HEK293T (cell line): ENCODE results near the gene TBL1X.

Experiments
- ARNT ChIP-seq: fragments of 450-650 bp; IDR thresholded peaks from 2 replicates; pipeline ENCODE4 v1.6.1; 2017; ENCODE audit warnings: mild to moderate bottlenecking
- BHLHE40 ChIP-seq: fragments of 450-650 bp; IDR thresholded peaks from 2 replicates; pipeline ENCODE4 v1.6.1; 2016; ENCODE audit warnings: mild to moderate bottlenecking, moderate library complexity, borderline replicate concordance
- ELF4 ChIP-seq: fragments of 450-650 bp; IDR thresholded peaks from 2 replicates; pipeline ENCODE4 v1.6.1; 2017; ENCODE audit warnings: antibody characterized with exemption
- FOXK2 ChIP-seq: fragments of 450-650 bp; IDR thresholded peaks from 2 replicates; pipeline ENCODE4 v1.6.1; 2016; ENCODE audit warnings: mild to moderate bottlenecking
- FOXM1 ChIP-seq: fragments of 450-650 bp; IDR thresholded peaks from 2 replicates; pipeline ENCODE4 v1.6.1; 2017; ENCODE audit warnings: mild to moderate bottlenecking, borderline replicate concordance
- HDGF ChIP-seq: fragments of 450-650 bp; IDR thresholded peaks from 2 replicates; pipeline ENCODE4 v1.6.1; 2017; ENCODE audit warnings: antibody characterized with exemption, borderline replicate concordance
- L3MBTL2 ChIP-seq: fragments of 450-650 bp; conservative IDR thresholded peaks from 2 replicates; pipeline ENCODE4 v1.6.1; 2016; ENCODE audit warnings: mild to moderate bottlenecking
- LEF1 ChIP-seq: fragments of 450-650 bp; IDR thresholded peaks from 2 replicates; pipeline ENCODE4 v1.6.1; 2017; ENCODE audit warnings: mild to moderate bottlenecking, borderline replicate concordance
- SP1 ChIP-seq: fragments of 450-650 bp; IDR thresholded peaks from 2 replicates; pipeline ENCODE4 v1.6.1; 2017
- SUZ12 ChIP-seq: fragments of 450-650 bp; IDR thresholded peaks from 2 replicates; pipeline ENCODE4 v1.6.1; 2016; ENCODE audit warnings: mild to moderate bottlenecking
- TARDBP ChIP-seq: fragments of 450-650 bp; IDR thresholded peaks from 2 replicates; pipeline ENCODE4 v1.6.1; 2016
- ZNF384 ChIP-seq: fragments of 450-650 bp; IDR thresholded peaks from 2 replicates; pipeline ENCODE4 v1.6.1; 2016
- TF ChIP-seq, protein P1 (sequence below): fragments of 450-650 bp; IDR thresholded peaks from 2 replicates; pipeline ENCODE4 v1.6.1; 2016

DNA sequence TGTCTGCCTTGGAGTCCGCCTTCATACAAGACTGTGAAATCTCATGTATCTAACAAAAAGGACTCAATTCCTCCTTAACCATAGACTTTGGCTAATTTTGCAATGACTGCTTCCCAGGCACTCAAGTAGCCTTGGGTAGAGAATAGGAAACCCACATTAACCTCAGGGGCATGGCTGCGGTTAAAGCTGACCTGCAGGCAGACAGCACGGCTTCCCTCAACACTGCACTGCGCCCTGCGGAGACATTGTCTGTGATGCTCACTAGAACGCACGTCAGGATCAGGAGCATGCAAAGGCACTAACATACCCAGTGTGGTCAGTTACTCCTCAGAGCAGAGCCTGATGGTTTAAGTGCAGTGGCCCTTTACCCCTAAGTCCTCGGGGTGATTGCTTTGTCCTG lies 311.1 kb downstream of the TBL1X start:
- no peak for TF ChIP-seq ZNF384
- no peak for TF ChIP-seq HDGF
- TF ChIP-seq L3MBTL2: no peak
- TF ChIP-seq SP1: no peak
- no peak for TF ChIP-seq ARNT
- no peak for TF ChIP-seq TARDBP
- TF ChIP-seq FOXK2: no peak
- TF ChIP-seq FOXM1: no peak
- no peak for TF ChIP-seq BHLHE40
- TF ChIP-seq LEF1: no peak
- TF ChIP-seq SUZ12: no peak
- no peak for TF ChIP-seq ELF4
- TF ChIP-seq, protein P1, sequence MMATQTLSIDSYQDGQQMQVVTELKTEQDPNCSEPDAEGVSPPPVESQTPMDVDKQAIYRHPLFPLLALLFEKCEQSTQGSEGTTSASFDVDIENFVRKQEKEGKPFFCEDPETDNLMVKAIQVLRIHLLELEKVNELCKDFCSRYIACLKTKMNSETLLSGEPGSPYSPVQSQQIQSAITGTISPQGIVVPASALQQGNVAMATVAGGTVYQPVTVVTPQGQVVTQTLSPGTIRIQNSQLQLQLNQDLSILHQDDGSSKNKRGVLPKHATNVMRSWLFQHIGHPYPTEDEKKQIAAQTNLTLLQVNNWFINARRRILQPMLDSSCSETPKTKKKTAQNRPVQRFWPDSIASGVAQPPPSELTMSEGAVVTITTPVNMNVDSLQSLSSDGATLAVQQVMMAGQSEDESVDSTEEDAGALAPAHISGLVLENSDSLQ: no peak
